Type B pancreatic cell (in vitro differentiated cells): ENCODE data around the gene CD82. TPM values are rescaled to one million over a fixed set of nuclear protein-coding genes. Genes with fewer than 3 reads are reported as not detected.

Source experiments
- DNase-seq: peaks from one replicate; pipeline ENCODE4 v3.0.0; 2021; ENCODE audit warnings: mixed read lengths; ENCODE audit not compliant: unreplicated experiment; ENCODE audit errors: extremely low spot score
- H3K27ac Mint-ChIP-seq: 2 replicates; pipeline ENCODE4 v1.8.0; 2021; ENCODE audit warnings: mild to moderate bottlenecking, mixed read lengths
- H3K27me3 Mint-ChIP-seq: 2 replicates; pipeline ENCODE4 v1.8.0; 2021; ENCODE audit warnings: mixed read lengths
- H3K36me3 Mint-ChIP-seq: 2 replicates; pipeline ENCODE4 v1.8.0; 2021; ENCODE audit warnings: mixed read lengths
- H3K4me1 Mint-ChIP-seq: one replicate; pipeline ENCODE4 v1.8.0; 2021; ENCODE audit warnings: mixed read lengths; ENCODE audit not compliant: unreplicated experiment
- H3K4me3 Mint-ChIP-seq: 2 replicates; pipeline ENCODE4 v1.8.0; 2021; ENCODE audit warnings: mild to moderate bottlenecking, mixed read lengths
- H3K9me3 Mint-ChIP-seq: 2 replicates; pipeline ENCODE4 v1.8.0; 2021; ENCODE audit warnings: mixed read lengths
- total RNA-seq: library from RNA; stranded (reverse); gene quantifications from 2 replicates; pipeline ENCODE4 v1.2.1, GENCODE V29; 2021; ENCODE audit warnings: low replicate concordance
- TF ChIP-seq, protein P1 (sequence below): fragments of 200-600 bp; sonication (generic); conservative IDR thresholded peaks from 2 replicates; pipeline ENCODE4 v1.5.0; 2021; ENCODE audit warnings: antibody characterized with exemption, mild to moderate bottlenecking

CD82 gene
- total RNA-seq, 1 donor from 2014 or later: 82.1 TPM

DNA sequence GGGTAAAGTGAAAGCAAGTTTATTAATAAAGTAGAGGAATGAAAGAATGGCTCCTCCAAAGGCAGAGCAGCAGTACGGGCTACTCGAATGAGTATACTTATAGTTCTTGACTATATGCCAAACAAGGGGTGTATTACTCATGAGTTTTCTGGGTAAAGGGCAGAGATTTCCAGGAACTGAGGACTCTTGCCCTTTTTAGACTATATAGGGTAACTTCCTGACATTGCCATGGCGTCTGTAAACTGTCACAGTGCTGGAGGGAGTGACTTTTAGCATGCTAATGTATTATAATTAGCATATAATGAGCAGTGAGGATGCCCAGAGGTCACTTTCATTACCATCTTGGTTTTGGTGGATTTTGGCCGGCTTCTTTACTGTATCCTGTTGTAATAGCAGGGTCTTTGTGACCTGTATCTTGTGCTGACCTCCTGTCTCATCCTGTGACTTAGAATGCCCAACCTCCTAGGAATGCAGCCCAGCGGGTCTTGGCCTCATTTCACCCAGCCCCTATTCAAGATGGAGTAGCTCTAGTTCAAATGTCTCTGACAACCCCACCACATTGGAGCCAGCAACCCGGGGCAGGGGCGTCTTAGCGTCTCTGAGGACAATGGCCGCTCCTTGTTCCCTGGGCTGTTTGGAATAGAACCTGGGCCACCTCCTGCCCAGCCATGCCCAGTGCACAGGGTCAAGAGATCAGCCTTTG is 34.9 kb upstream of the CD82 start:
- TF ChIP-seq, protein P1, sequence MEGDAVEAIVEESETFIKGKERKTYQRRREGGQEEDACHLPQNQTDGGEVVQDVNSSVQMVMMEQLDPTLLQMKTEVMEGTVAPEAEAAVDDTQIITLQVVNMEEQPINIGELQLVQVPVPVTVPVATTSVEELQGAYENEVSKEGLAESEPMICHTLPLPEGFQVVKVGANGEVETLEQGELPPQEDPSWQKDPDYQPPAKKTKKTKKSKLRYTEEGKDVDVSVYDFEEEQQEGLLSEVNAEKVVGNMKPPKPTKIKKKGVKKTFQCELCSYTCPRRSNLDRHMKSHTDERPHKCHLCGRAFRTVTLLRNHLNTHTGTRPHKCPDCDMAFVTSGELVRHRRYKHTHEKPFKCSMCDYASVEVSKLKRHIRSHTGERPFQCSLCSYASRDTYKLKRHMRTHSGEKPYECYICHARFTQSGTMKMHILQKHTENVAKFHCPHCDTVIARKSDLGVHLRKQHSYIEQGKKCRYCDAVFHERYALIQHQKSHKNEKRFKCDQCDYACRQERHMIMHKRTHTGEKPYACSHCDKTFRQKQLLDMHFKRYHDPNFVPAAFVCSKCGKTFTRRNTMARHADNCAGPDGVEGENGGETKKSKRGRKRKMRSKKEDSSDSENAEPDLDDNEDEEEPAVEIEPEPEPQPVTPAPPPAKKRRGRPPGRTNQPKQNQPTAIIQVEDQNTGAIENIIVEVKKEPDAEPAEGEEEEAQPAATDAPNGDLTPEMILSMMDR: no peak
- no peak overlapping the region for H3K4me3 Mint-ChIP-seq
- H3K27me3 Mint-ChIP-seq: peaks cover 12% of the 10 kb centered on the region
- peaks cover 30% of the 10 kb centered on the region for H3K4me1 Mint-ChIP-seq
- no peak for DNase-seq
- no peaks in the 10 kb centered on the region for H3K36me3 Mint-ChIP-seq
- H3K27ac Mint-ChIP-seq: no peak overlapping the region
- H3K9me3 Mint-ChIP-seq: no peaks in the 10 kb centered on the region

DNA sequence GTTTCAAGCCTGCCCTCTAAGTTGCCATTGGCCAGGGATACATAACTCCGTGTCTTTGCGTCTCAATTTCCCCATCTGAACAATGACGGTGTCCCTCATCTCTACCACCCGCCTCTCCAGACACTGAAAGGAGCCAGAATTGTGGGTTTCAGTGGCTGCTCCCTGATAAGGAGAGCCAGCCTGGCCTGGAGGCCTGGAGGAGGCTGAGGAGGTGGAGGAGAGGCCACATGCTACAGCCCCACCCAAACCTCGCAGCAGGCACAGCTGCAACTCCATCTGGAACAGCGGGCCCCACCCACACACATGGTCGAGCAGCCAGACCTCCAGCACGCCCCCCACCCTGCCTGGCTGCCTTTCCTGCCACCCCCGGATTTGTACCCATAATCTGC is 34.4 kb upstream of the CD82 start:
- TF ChIP-seq, protein P1: no peak
- H3K36me3 Mint-ChIP-seq: no peaks in the 10 kb centered on the region
- H3K27me3 Mint-ChIP-seq: peaks cover 12% of the 10 kb centered on the region
- no peak for DNase-seq
- H3K27ac Mint-ChIP-seq: no peak overlapping the region
- H3K4me3 Mint-ChIP-seq: no peak overlapping the region
- peaks cover 25% of the 10 kb centered on the region for H3K4me1 Mint-ChIP-seq
- no peaks in the 10 kb centered on the region for H3K9me3 Mint-ChIP-seq

DNA sequence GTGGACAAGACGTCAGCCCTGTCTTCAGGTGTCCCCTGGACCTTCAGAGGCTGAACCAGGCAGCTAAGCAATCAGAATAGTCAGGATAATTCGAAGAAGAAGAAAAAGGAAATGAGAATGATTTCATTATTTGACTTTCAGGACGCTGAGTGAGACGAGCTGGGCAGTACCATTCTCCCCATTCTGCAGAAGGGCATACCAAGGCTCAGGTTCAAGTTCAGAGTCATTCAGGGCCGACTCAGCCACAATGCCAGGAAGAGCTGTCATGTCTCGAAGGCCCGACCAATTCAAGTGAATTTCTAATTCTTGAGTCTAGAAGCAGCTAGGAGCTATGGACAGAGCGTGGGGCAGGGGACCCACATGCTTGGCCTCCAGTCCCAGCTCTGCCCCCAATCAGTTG is 33.8 kb upstream of the CD82 start:
- Mint-ChIP-seq H3K27me3 (peaks cover 12% of the 10 kb centered on the region), H3K4me1 (peaks cover 24% of the 10 kb centered on the region), H3K4me3 (no peak overlapping the region), H3K27ac (no peak overlapping the region), H3K36me3 (no peaks in the 10 kb centered on the region), H3K9me3 (no peaks in the 10 kb centered on the region)
- TF ChIP-seq, protein P1: no peak
- DNase-seq: no peak

DNA sequence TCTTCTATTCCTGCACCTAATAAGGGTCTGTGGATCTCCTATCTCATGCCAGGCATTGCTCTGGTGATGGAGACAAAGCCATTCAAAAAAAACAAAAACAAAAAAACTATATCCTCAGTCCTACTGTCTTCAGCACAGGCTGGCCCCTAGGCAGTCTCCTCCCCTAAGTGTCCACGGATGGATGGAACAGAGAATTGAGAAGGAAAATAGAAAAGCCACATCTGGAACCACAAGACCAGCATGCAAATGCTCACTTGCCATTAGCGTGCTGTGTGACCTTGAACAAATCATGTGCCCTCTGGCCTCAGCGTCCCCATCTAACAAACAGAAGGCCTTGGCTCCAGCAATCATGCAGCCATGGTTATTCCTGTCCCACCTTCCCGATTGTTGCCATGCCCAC is 32.7 kb upstream of the CD82 start:
- DNase-seq: no peak
- H3K36me3 Mint-ChIP-seq: no peaks in the 10 kb centered on the region
- peaks cover 12% of the 10 kb centered on the region for H3K27me3 Mint-ChIP-seq
- no peaks in the 10 kb centered on the region for H3K9me3 Mint-ChIP-seq
- no peak overlapping the region for H3K4me3 Mint-ChIP-seq
- H3K27ac Mint-ChIP-seq: no peak overlapping the region
- TF ChIP-seq, protein P1: no peak
- peaks cover 15% of the 10 kb centered on the region for H3K4me1 Mint-ChIP-seq

DNA sequence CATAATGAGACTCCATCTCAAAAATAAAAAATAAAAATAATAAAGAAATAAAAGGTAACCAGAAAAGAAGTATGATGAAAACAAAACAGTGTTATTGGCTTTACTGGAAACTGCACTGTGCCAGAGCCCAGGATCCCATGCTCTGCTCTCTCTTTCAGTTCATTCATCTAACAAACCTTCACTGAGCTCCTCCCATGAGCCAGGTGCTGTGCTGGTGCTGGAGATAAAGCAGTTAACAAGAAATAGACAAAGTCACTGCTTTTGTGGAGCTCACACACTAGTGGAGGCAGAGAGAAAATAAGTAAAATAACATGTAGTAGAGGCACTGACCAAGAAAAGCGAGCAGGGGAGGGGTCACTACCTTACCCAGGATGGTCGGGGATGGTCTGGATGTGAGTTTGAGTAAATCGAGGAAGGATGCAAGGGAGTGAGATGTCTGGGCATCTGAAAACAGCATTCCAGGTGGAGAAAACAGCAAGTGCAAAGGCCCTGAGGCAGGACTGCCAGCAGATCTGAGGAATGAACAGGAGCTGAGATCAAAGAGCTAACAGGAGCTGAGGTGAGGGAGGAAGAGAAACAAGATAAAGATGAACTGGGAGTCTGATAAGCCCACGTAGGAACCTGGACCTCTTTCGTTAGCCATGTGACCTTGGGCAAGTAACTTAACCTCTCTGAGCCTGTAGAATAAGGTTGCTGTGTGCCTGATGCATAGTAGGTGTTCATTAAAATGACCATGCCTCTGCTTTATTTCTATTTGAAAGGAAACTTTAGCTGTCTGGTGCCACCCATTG is 31.3 kb upstream of the CD82 start:
- Mint-ChIP-seq H3K9me3 (no peaks in the 10 kb centered on the region), H3K4me3 (no peak overlapping the region), H3K4me1 (peaks cover 17% of the 10 kb centered on the region), H3K36me3 (no peaks in the 10 kb centered on the region), H3K27me3 (peaks cover 18% of the 10 kb centered on the region), H3K27ac (no peak overlapping the region)
- no peak for DNase-seq
- TF ChIP-seq, protein P1: no peak
